H1 (cell line): ENCODE data around the gene FBXO21. TPM values are rescaled to one million over a fixed set of nuclear protein-coding genes. Genes with fewer than 3 reads are reported as not detected.

ENCODE experiments used
- CTCF ChIA-PET: fragments of 300-600 bp; sonication (Branson Sonifier 250); formaldehyde crosslinking; loops from one replicate; lab custom pipeline; 2021; ENCODE audit not compliant: partially characterized antibody; lab: Charles Lee
- POLR2A ChIA-PET: fragments of 300-600 bp; sonication (Branson Sonifier 250); formaldehyde crosslinking; loops from one replicate; lab custom pipeline; 2021; ENCODE audit warnings: inconsistent platforms; ENCODE audit not compliant: partially characterized antibody; lab: Charles Lee
- DNase-seq, 2 experiments: peaks; one replicate each; pipeline versions ENCODE4 v3.0.0 to v3.0.0-alpha.2; 2010 to 2022; ENCODE audit warnings: low spot score in 2 of 2, low read depth in 1 of 2, mixed read lengths in 1 of 2
- FAIRE-seq: peaks from 2 replicates; lab custom pipeline; 2011; peaks lifted over from hg19 to GRCh38; lab: Jason Lieb, UNC
- H2AFZ ChIP-seq: 2 replicates; pipeline ENCODE4 v1.8.1; 2012; ENCODE audit warnings: low read length, inconsistent platforms
- H2AK5ac ChIP-seq: 2 replicates; pipeline ENCODE4 v1.6.1; 2013; ENCODE audit warnings: low read depth, low read length
- H2BK120ac ChIP-seq: replicated peaks from 2 replicates; pipeline ENCODE3; 2013; ENCODE audit warnings: low read depth, low read length, inconsistent platforms
- H2BK12ac ChIP-seq: 2 replicates; pipeline ENCODE4 v1.6.1; 2013; ENCODE audit warnings: low read depth, low read length
- H2BK15ac ChIP-seq: 2 replicates; pipeline ENCODE4 v1.6.1; 2013; ENCODE audit warnings: low read length
- H2BK20ac ChIP-seq: 2 replicates; pipeline ENCODE4 v1.6.1; 2013; ENCODE audit warnings: low read length
- H2BK5ac ChIP-seq: 2 replicates; pipeline ENCODE4 v1.6.1; 2013; ENCODE audit warnings: low read depth, low read length
- H3K14ac ChIP-seq: 2 replicates; pipeline ENCODE4 v1.6.1; 2013; ENCODE audit warnings: inconsistent platforms; ENCODE audit not compliant: insufficient read length
- H3K18ac ChIP-seq: 2 replicates; pipeline ENCODE4 v1.6.1; 2013; ENCODE audit warnings: low read length; ENCODE audit errors: extremely low read depth
- H3K23ac ChIP-seq: 2 replicates; pipeline ENCODE4 v1.6.1; 2013; ENCODE audit warnings: inconsistent platforms; ENCODE audit not compliant: insufficient read length
- H3K23me2 ChIP-seq: 2 replicates; pipeline ENCODE4 v1.6.1; 2013; ENCODE audit warnings: low read depth, low read length
- H3K27ac ChIP-seq: 2 replicates; pipeline ENCODE4 v1.6.1; 2011; ENCODE audit warnings: low read depth, low read length, inconsistent platforms
- H3K27me3 ChIP-seq, 4 experiments: replicated peaks in 1 of 4; 1 replicate in 1 of 4; 2 replicates in 3 of 4; pipeline versions ENCODE4 v1.6.1 to v1.8.1; 2011 to 2013; ENCODE audit warnings: low read length in 3 of 4, mild to moderate bottlenecking in 3 of 4, inconsistent platforms in 2 of 4, mixed read lengths in 2 of 4, moderate library complexity in 1 of 4; ENCODE audit not compliant: control insufficient read depth in 3 of 4, insufficient read depth in 3 of 4; ENCODE audit errors: extremely low read depth in 1 of 4
- H3K36me3 ChIP-seq, 4 experiments: 2 replicates each; pipeline versions ENCODE4 v1.6.1 to v1.8.1; 2011 to 2013; ENCODE audit warnings: mild to moderate bottlenecking in 4 of 4, low read length in 3 of 4, moderate library complexity in 2 of 4, control low read depth in 1 of 4, inconsistent platforms in 1 of 4; ENCODE audit not compliant: insufficient read depth in 4 of 4, control insufficient read depth in 2 of 4
- H3K4ac ChIP-seq: replicated peaks from 2 replicates; pipeline ENCODE3; 2013; ENCODE audit warnings: low read length, low read depth, mixed read lengths, inconsistent platforms; ENCODE audit not compliant: insufficient read length
- H3K4me1 ChIP-seq, 4 experiments: replicated peaks in 1 of 4; 1 replicate in 1 of 4; 2 replicates in 3 of 4; pipeline versions ENCODE4 v1.6.1 to v1.8.1; 2011 to 2013; ENCODE audit warnings: low read length in 3 of 4, inconsistent platforms in 2 of 4, mixed read lengths in 1 of 4; ENCODE audit not compliant: insufficient read depth in 4 of 4, control insufficient read depth in 3 of 4
- H3K4me2 ChIP-seq, 2 experiments: 2 replicates each; pipeline versions ENCODE4 v1.6.1 to v1.8.1; 2011 to 2013; ENCODE audit warnings: low read depth in 2 of 2, low read length in 2 of 2, control low read depth in 1 of 2, inconsistent platforms in 1 of 2, mild to moderate bottlenecking in 1 of 2; ENCODE audit not compliant: insufficient read depth in 1 of 2
- H3K4me3 ChIP-seq, 4 experiments: fragments of 200-600, 300-600 bp in 1 of 4; sonication (generic), shearing (Covaris generic), sonication (Bioruptor Twin) in 1 of 4; 2 replicates each; pipeline versions ENCODE4 v1.5.1 to v1.8.1; 2011 to 2016; ENCODE audit warnings: low read length in 4 of 4, low read depth in 3 of 4, control low read depth in 2 of 4, inconsistent platforms in 2 of 4, mild to moderate bottlenecking in 2 of 4, mixed read lengths in 1 of 4, moderate library complexity in 1 of 4; ENCODE audit not compliant: insufficient read depth in 2 of 4; ENCODE audit errors: extremely low read depth in 1 of 4
- H3K56ac ChIP-seq: replicated peaks from 2 replicates; pipeline ENCODE3; 2013; ENCODE audit warnings: low read depth, mild to moderate bottlenecking, mixed read lengths, low read length, inconsistent platforms; ENCODE audit not compliant: insufficient read length
- H3K79me1 ChIP-seq: 2 replicates; pipeline ENCODE4 v1.6.1; 2013; ENCODE audit warnings: low read depth, low read length, control low read depth
- H3K79me2 ChIP-seq, 2 experiments: 2 replicates each; pipeline versions ENCODE4 v1.6.1 to v1.8.1; 2012 to 2013; ENCODE audit warnings: low read length in 2 of 2, mild to moderate bottlenecking in 2 of 2, inconsistent platforms in 1 of 2; ENCODE audit not compliant: insufficient read depth in 2 of 2, control insufficient read depth in 1 of 2
- H3K9ac ChIP-seq, 4 experiments: replicated peaks in 1 of 4; 1 replicate in 1 of 4; 2 replicates in 3 of 4; pipeline versions ENCODE4 v1.6.1 to v1.8.1; 2011 to 2013; ENCODE audit warnings: low read depth in 3 of 4, low read length in 3 of 4, control low read depth in 2 of 4, mild to moderate bottlenecking in 2 of 4, moderate library complexity in 2 of 4, inconsistent platforms in 1 of 4; ENCODE audit errors: extremely low read depth in 1 of 4
- H3K9me3 ChIP-seq, 2 experiments: 2 replicates each; pipeline versions ENCODE4 v1.6.1 to v1.8.1; 2012 to 2013; ENCODE audit warnings: mild to moderate bottlenecking in 2 of 2, moderate library complexity in 2 of 2, control low read depth in 1 of 2, inconsistent platforms in 1 of 2, low read depth in 1 of 2, low read length in 1 of 2, mixed read lengths in 1 of 2; ENCODE audit not compliant: insufficient read depth in 2 of 2
- H4K20me1 ChIP-seq, 2 experiments: replicated peaks in 1 of 2; 2 replicates each; pipeline versions ENCODE3 to v1.8.1; 2011 to 2013; ENCODE audit warnings: inconsistent platforms in 2 of 2, low read length in 2 of 2, mild to moderate bottlenecking in 1 of 2; ENCODE audit not compliant: insufficient read depth in 2 of 2, control insufficient read depth in 1 of 2
- H4K5ac ChIP-seq: 2 replicates; pipeline ENCODE4 v1.6.1; 2013; ENCODE audit warnings: low read length, low read depth, mixed read lengths, inconsistent platforms; ENCODE audit not compliant: insufficient read length
- H4K8ac ChIP-seq: 2 replicates; pipeline ENCODE4 v1.8.0; 2013; ENCODE audit warnings: mild to moderate bottlenecking, moderate library complexity, low read length, inconsistent platforms; ENCODE audit not compliant: insufficient read depth; ENCODE audit errors: extremely low read depth
- H4K91ac ChIP-seq: replicated peaks from 2 replicates; pipeline ENCODE3; 2013; ENCODE audit warnings: low read length, mixed read lengths, inconsistent platforms; ENCODE audit not compliant: insufficient read length
- BRCA1 ChIP-seq: IDR thresholded peaks from 2 replicates; pipeline ENCODE4 v1.6.1; 2012; ENCODE audit warnings: low read depth, low read length, improper control_type of control experiment
- CHD2 ChIP-seq: IDR thresholded peaks from 2 replicates; pipeline ENCODE4 v1.6.1; 2012; ENCODE audit warnings: low read length, improper control_type of control experiment
- CTBP2 ChIP-seq: IDR thresholded peaks from 2 replicates; pipeline ENCODE4 v1.7.0; 2011; ENCODE audit warnings: borderline replicate concordance, mild to moderate bottlenecking, moderate library complexity, mixed read lengths, low read length; ENCODE audit not compliant: insufficient read depth, insufficient read length
- CTCF ChIP-seq, 3 experiments: IDR thresholded peaks; 1 replicate in 2 of 3; 2 replicates in 1 of 3; pipeline versions ENCODE4 v1.5.1 to v1.6.1; 2011; ENCODE audit warnings: low read length in 3 of 3, mild to moderate bottlenecking in 3 of 3, inconsistent platforms in 2 of 3, low read depth in 1 of 3, moderate library complexity in 1 of 3; ENCODE audit not compliant: insufficient read depth in 1 of 3; ENCODE audit errors: control extremely low read depth in 1 of 3
- KDM4A ChIP-seq: IDR thresholded peaks from one replicate; pipeline ENCODE4 v1.7.1; 2012; ENCODE audit warnings: low read depth, mild to moderate bottlenecking, moderate library complexity, low read length, inconsistent platforms; ENCODE audit not compliant: severe bottlenecking
- POLR2A ChIP-seq, 2 experiments: IDR thresholded peaks; 1 replicate in 1 of 2; 2 replicates in 1 of 2; pipeline ENCODE4 v1.6.1; 2011; ENCODE audit warnings: low read depth in 2 of 2, low read length in 2 of 2, mild to moderate bottlenecking in 2 of 2; ENCODE audit errors: control extremely low read depth in 1 of 2
- RAD21 ChIP-seq, 2 experiments: IDR thresholded peaks in 1 of 2; conservative IDR thresholded peaks in 1 of 2; 2 replicates each; pipeline ENCODE4 v1.6.1; 2011; ENCODE audit warnings: low read depth in 2 of 2, low read length in 2 of 2, improper control_type of control experiment in 1 of 2, inconsistent platforms in 1 of 2, mild to moderate bottlenecking in 1 of 2, moderate library complexity in 1 of 2
- RFX5 ChIP-seq: IDR thresholded peaks from 2 replicates; pipeline ENCODE4 v1.6.1; 2011; ENCODE audit warnings: low read depth, low read length, improper control_type of control experiment, borderline replicate concordance
- RNF2 ChIP-seq: fragments of 200-900, 300-1000 bp; sonication (generic); IDR thresholded peaks from 2 replicates; pipeline ENCODE4 v1.7.1; 2016; ENCODE audit warnings: borderline replicate concordance, low read depth, mild to moderate bottlenecking, antibody characterized with exemption, low read length; ENCODE audit not compliant: poor library complexity, severe bottlenecking; ENCODE audit errors: missing control alignments
- SP1 ChIP-seq: IDR thresholded peaks from 2 replicates; pipeline ENCODE4 v1.6.1; 2011; ENCODE audit warnings: low read depth, low read length
- TBP ChIP-seq: IDR thresholded peaks from 2 replicates; pipeline ENCODE4 v1.6.1; 2011; ENCODE audit warnings: low read depth, low read length, improper control_type of control experiment
- WGBS, 2 experiments: shearing (Covaris generic) in 1 of 2; methylation state at CpG; one replicate each; pipeline versions ENCODE4 v1.1.6 to v1.1.7; 2013 to 2015; ENCODE audit warnings: low lambda C conversion rate in 2 of 2, mixed read lengths in 2 of 2, inconsistent platforms in 1 of 2, low coverage in 1 of 2, missing lambda C conversion rate in 1 of 2; ENCODE audit not compliant: insufficient replicate concordance in 2 of 2, insufficient coverage in 1 of 2, insufficient read length in 1 of 2; ENCODE audit errors: extremely low coverage in 1 of 2, missing lambda C conversion rate in 1 of 2; 5-methylcytosine and 5-hydroxymethylcytosine counted together
- polyA plus RNA-seq, 7 experiments: library from polyadenylated mRNA; depleted of rRNA in 3 of 7; stranded (reverse) in 5 of 7; unstranded in 2 of 7; fragments of >200 nt in 5 of 7; fragments of 200-250 nt in 2 of 7; gene quantifications; 1 replicate in 5 of 7; 2 replicates in 1 of 7; 4 replicates in 1 of 7; pipeline versions ENCODE4 v1.2.1 to v1.2.3, GENCODE V29; 2011 to 2013; ENCODE audit warnings: missing spikeins in 2 of 7, mixed read lengths in 2 of 7
- total RNA-seq: library from RNA; stranded (reverse); fragmentation: NEBNext Ultra II Directional; extraction: Animal tissue kit (Norgen Biotek cat#: 25700); gene quantifications from 2 replicates; pipeline ENCODE4 v1.2.1, GENCODE V29; 2021

The FBXO21 gene
- total and polyA plus RNA-seq, 2 of the 8 experiments (the other 6 are each of a cell fraction or from before 2014, with no cell fraction given): 57.0 to 80.6 TPM

GRCh38 chr12:117162167-117162539 is 28.1 kb downstream of the FBXO21 start:
- Histone ChIP-seq H2BK12ac (no peak overlapping the region), H2AK5ac (no peak overlapping the region), H2BK15ac (no peak overlapping the region), H3K9me3 (no peaks in the 10 kb centered on the region), H4K91ac (no peak overlapping the region), H3K79me1 (no peaks in the 10 kb centered on the region), H2BK120ac (no peak overlapping the region), H3K9ac (no peak overlapping the region), H2AFZ (no peak overlapping the region), H3K36me3 (peaks cover 50 to 84% (median 68%) of the 10 kb centered on the region in 4 experiments), H3K27ac (no peak overlapping the region), H3K27me3 (no peaks in the 10 kb centered on the region), H3K4me3 (no peak overlapping the region), H3K23ac (no peak overlapping the region), H3K4me1 (no peaks in the 10 kb centered on the region), H2BK20ac (no peak overlapping the region), H3K23me2 (no peaks in the 10 kb centered on the region), H4K8ac (no peak overlapping the region), H3K4ac (no peak overlapping the region), H4K20me1 (peaks cover 2 to 14% of the 10 kb centered on the region in 2 experiments), H4K5ac (no peak overlapping the region), H2BK5ac (no peak overlapping the region), H3K56ac (no peak overlapping the region), H3K4me2 (no peak overlapping the region), H3K18ac (no peak overlapping the region), H3K79me2 (no peaks in the 10 kb centered on the region), H3K14ac (no peak overlapping the region)
- ChIA-PET CTCF (no interaction called here), POLR2A (interaction anchor here (1.0 to 1.2 kb wide), 2 partner anchors 11 to 14 kb away, joined by 3 to 4 read pairs; no protein-coding TSS in a partner anchor)
- DNase-seq (no peak), FAIRE-seq (no peak)
- WGBS, 2 experiments: 91% methylated on average over 8 of the region's 8 CpGs; no CpG with 5 or more reads in 1 of the 2 experiments
- TF ChIP-seq TBP: no peak
- TF ChIP-seq RNF2: no peak
- no peak for TF ChIP-seq RFX5
- no peak for TF ChIP-seq CTCF (IDR thresholded peaks at IDR 0.05; ENCODE audit: control extremely low read depth in 1 of 3, insufficient read depth in 1 of 3, low read depth in 1 of 3, low read length in 3 of 3)
- TF ChIP-seq BRCA1: no peak
- no peak for TF ChIP-seq CTBP2
- TF ChIP-seq POLR2A (IDR thresholded peaks at IDR 0.05; ENCODE audit: control extremely low read depth in 1 of 2, low read depth in 2 of 2, low read length in 2 of 2): no peak
- no peak for TF ChIP-seq KDM4A
- no peak for TF ChIP-seq CHD2
- TF ChIP-seq RAD21 (IDR thresholded peaks at IDR 0.05 in 1 of 2, conservative IDR thresholded peaks at IDR 0.05 in 1 of 2; ENCODE audit: low read depth in 2 of 2, low read length in 2 of 2): no peak
- TF ChIP-seq SP1: no peak
